Thyroid gland (tissue), 4 donors: ENCODE results near the gene ANKS1A.

Experiments
- POLR2A ChIP-seq, 2 donors: fragments of 450-650 bp; IDR thresholded peaks; one replicate each; pipeline ENCODE4 v1.6.1; 2017; ENCODE audit warnings: antibody characterized with exemption in 2 of 2, mild to moderate bottlenecking in 2 of 2, moderate library complexity in 1 of 2
- TF ChIP-seq, protein P1 (sequence below), 6 experiments: fragments of 200-600 bp in 3 of 6; fragments of 450-650 bp in 3 of 6; sonication (generic) in 3 of 6; IDR thresholded peaks; one replicate each; pipeline ENCODE4 v1.5.1; 2016 to 2019; ENCODE audit warnings: antibody characterized with exemption in 6 of 6, mild to moderate bottlenecking in 2 of 6, inconsistent platforms in 1 of 6, moderate library complexity in 1 of 6

DNA sequence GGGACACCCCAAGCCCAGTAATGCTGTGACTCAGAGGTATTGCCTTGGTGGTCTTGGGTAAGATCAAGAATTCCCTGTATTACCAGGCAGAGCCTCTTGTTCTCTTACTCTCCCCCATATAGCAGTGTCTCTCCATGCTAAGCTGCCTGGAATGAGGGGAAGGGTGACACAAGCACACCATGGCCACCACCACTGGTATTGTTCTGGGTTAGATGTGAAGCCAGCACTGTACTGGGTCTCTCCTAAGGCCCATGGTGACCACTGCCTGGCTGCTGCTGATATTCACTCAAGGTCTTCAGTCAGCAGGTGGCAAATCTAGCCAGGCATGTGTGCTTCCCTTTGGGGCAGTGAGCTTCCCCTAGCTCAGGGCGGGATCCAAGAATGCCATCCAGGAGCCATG is 37.7 kb upstream of the ANKS1A start:
- TF ChIP-seq, protein P1, sequence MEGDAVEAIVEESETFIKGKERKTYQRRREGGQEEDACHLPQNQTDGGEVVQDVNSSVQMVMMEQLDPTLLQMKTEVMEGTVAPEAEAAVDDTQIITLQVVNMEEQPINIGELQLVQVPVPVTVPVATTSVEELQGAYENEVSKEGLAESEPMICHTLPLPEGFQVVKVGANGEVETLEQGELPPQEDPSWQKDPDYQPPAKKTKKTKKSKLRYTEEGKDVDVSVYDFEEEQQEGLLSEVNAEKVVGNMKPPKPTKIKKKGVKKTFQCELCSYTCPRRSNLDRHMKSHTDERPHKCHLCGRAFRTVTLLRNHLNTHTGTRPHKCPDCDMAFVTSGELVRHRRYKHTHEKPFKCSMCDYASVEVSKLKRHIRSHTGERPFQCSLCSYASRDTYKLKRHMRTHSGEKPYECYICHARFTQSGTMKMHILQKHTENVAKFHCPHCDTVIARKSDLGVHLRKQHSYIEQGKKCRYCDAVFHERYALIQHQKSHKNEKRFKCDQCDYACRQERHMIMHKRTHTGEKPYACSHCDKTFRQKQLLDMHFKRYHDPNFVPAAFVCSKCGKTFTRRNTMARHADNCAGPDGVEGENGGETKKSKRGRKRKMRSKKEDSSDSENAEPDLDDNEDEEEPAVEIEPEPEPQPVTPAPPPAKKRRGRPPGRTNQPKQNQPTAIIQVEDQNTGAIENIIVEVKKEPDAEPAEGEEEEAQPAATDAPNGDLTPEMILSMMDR (IDR thresholded peaks at IDR 0.05), result no peak
- TF ChIP-seq POLR2A (IDR thresholded peaks at IDR 0.05), result no peak
